T-cell (primary cell): ENCODE data around the gene SH3RF1. TPM values are rescaled to one million over a fixed set of nuclear protein-coding genes. Genes with fewer than 3 reads are reported as not detected.

Source experiments
- ATAC-seq, 4 experiments: fragments of 200-7000 bp in 3 of 4; fragments of 150-1000 bp in 1 of 4; cut with Tn5 transposase; replicated peaks in 1 of 4; 1 replicate in 3 of 4; 2 replicates in 1 of 4; pipeline ENCODE4 v1.10.0; 2021; ENCODE audit warnings: moderate library complexity in 3 of 4, mild to moderate bottlenecking in 2 of 4, moderate number of reproducible peaks in 1 of 4
- CTCF ChIA-PET, 2 donors: fragments of 300-600 bp; sonication (Branson Sonifier 250); formaldehyde crosslinking; loops; one replicate each; lab custom pipeline; 2022; ENCODE audit warnings: antibody characterized with exemption in 2 of 2; lab: Charles Lee
- POLR2A ChIA-PET, 2 donors: fragments of 300-600 bp; sonication (Branson Sonifier 250); formaldehyde crosslinking; loops; one replicate each; lab custom pipeline; 2022; ENCODE audit warnings: antibody characterized with exemption in 2 of 2; lab: Charles Lee
- DNase-seq, 35 experiments: peaks; one replicate each; pipeline versions ENCODE4 v3.0.0 to v3.0.0-alpha.2; 2013 to 2023
- H3K27ac ChIP-seq: one replicate; pipeline ENCODE4 v1.5.1; 2013; ENCODE audit warnings: low read length
- H3K27me3 ChIP-seq, 2 experiments: replicated peaks in 1 of 2; 1 replicate in 1 of 2; 2 replicates in 1 of 2; pipeline versions ENCODE4 v1.6.1 to v1.7.0; 2013; ENCODE audit warnings: low read length in 1 of 2, mixed read lengths in 1 of 2; ENCODE audit not compliant: control insufficient read depth in 2 of 2, insufficient read depth in 2 of 2; ENCODE audit errors: extremely low read depth in 1 of 2
- H3K36me3 ChIP-seq, 2 donors: 1 replicate in 1 of 2; 2 replicates in 1 of 2; pipeline versions ENCODE4 v1.6.1 to v1.7.0; 2013; ENCODE audit warnings: low read length in 1 of 2; ENCODE audit not compliant: control insufficient read depth in 2 of 2, insufficient read depth in 1 of 2; ENCODE audit errors: extremely low read depth in 1 of 2
- H3K4me1 ChIP-seq, 2 experiments: 1 replicate in 1 of 2; 2 replicates in 1 of 2; pipeline versions ENCODE4 v1.6.1 to v1.7.0; 2013; ENCODE audit warnings: low read length in 2 of 2, mixed read lengths in 1 of 2; ENCODE audit not compliant: insufficient read depth in 2 of 2, control insufficient read depth in 1 of 2; ENCODE audit errors: extremely low read depth in 1 of 2
- H3K4me3 ChIP-seq, 2 donors: 1 replicate in 1 of 2; 2 replicates in 1 of 2; pipeline versions ENCODE4 v1.5.1 to v1.7.0; 2013; ENCODE audit warnings: mild to moderate bottlenecking in 2 of 2, low read length in 1 of 2, moderate library complexity in 1 of 2; ENCODE audit not compliant: control insufficient read depth in 1 of 2; ENCODE audit errors: extremely low read depth in 1 of 2
- H3K9me3 ChIP-seq: 2 replicates; pipeline ENCODE4 v1.7.0; 2013
- H3K27ac Mint-ChIP-seq, 2 donors: one replicate each; pipeline ENCODE4 v1.8.0; 2020 to 2021; ENCODE audit warnings: mild to moderate bottlenecking in 2 of 2, mixed read lengths in 2 of 2
- H3K27me3 Mint-ChIP-seq, 2 donors: one replicate each; pipeline ENCODE4 v1.8.0; 2021 to 2022; ENCODE audit warnings: mixed read lengths in 2 of 2
- H3K36me3 Mint-ChIP-seq: one replicate; pipeline ENCODE4 v1.8.0; 2021; ENCODE audit warnings: mixed read lengths
- H3K4me1 Mint-ChIP-seq, 3 donors: one replicate each; pipeline ENCODE4 v1.8.0; 2020 to 2022; ENCODE audit warnings: mixed read lengths in 3 of 3, mild to moderate bottlenecking in 1 of 3
- H3K4me3 Mint-ChIP-seq, 3 donors: one replicate each; pipeline ENCODE4 v1.8.0; 2020 to 2022; ENCODE audit warnings: mild to moderate bottlenecking in 3 of 3, mixed read lengths in 3 of 3, moderate library complexity in 3 of 3
- H3K9me3 Mint-ChIP-seq, 3 donors: one replicate each; pipeline ENCODE4 v1.8.0; 2020 to 2022; ENCODE audit warnings: mixed read lengths in 3 of 3
- WGBS: methylation state at CpG from one replicate; pipeline ENCODE4 v1.1.5; 2013; ENCODE audit warnings: missing lambda C conversion rate; ENCODE audit not compliant: insufficient coverage; 5-methylcytosine and 5-hydroxymethylcytosine counted together
- total RNA-seq, 35 experiments: library from RNA in 6 of 35; stranded (reverse) in 6 of 35; fragments of 120-200 nt in 1 of 35; gene quantifications; one replicate each; pipeline versions ENCODE4 v1.2.1 to v1.2.4 and lab custom pipeline; 2013 to 2026

SH3RF1 gene
- total RNA-seq, 5 donors from 2014 or later (not counting 1 experiment from before 2014, with no cell fraction given), result 0.23 to 0.60 (median 0.27) TPM; not detected in 1

GRCh38 chr4:169160825-169161224 lies 109.9 kb downstream of the SH3RF1 start:
- no peak overlapping the region for H3K27ac Mint-ChIP-seq
- DNase-seq (no peak), ATAC-seq (no peak)
- H3K27ac ChIP-seq, result no peak overlapping the region
- H3K9me3 ChIP-seq, result no peaks in the 10 kb centered on the region
- no peaks in the 10 kb centered on the region for H3K4me1 ChIP-seq
- 80% methylated on average over 1 of the region's 3 CpGs for WGBS
- peaks cover 0 to 3% of the 10 kb centered on the region in 2 experiments for H3K27me3 ChIP-seq
- H3K4me1 Mint-ChIP-seq, result no peaks in the 10 kb centered on the region
- H3K9me3 Mint-ChIP-seq, result no peaks in the 10 kb centered on the region
- POLR2A ChIA-PET, result no interaction called here
- no peaks in the 10 kb centered on the region for H3K36me3 ChIP-seq
- no peak overlapping the region for H3K4me3 Mint-ChIP-seq
- no peak overlapping the region for H3K4me3 ChIP-seq
- peaks cover 0 to 4% of the 10 kb centered on the region in 2 donors for H3K27me3 Mint-ChIP-seq
- H3K36me3 Mint-ChIP-seq, result no peaks in the 10 kb centered on the region
- CTCF ChIA-PET, result interaction anchor here in 1 of 2 donors (0.5 kb wide), 1 partner anchor 22 kb away, joined by 5 read pairs; no protein-coding TSS in a partner anchor

- Histone ChIP-seq H3K27ac (no peak overlapping the region), H3K4me3 (no peak overlapping the region), H3K36me3 (no peaks in the 10 kb centered on the region), H3K27me3 (peaks cover 0 to 3% of the 10 kb centered on the region in 2 experiments), H3K4me1 (no peaks in the 10 kb centered on the region), H3K9me3 (no peaks in the 10 kb centered on the region)
- H3K36me3 Mint-ChIP-seq, result no peaks in the 10 kb centered on the region
- H3K4me3 Mint-ChIP-seq, result no peak overlapping the region
- no peak overlapping the region for H3K27ac Mint-ChIP-seq
- no peak for ATAC-seq
- H3K27me3 Mint-ChIP-seq, result peaks cover 0 to 4% of the 10 kb centered on the region in 2 donors
- no peaks in the 10 kb centered on the region for H3K4me1 Mint-ChIP-seq
- ChIA-PET POLR2A (no interaction called here), CTCF (no interaction called here)
- 81% methylated on average over 2 of the region's 3 CpGs for WGBS
- H3K9me3 Mint-ChIP-seq, result no peaks in the 10 kb centered on the region
- DNase-seq, result no peak
Measured at GRCh38 chr4:169159624-169160171, 111.1 kb downstream of the SH3RF1 start.

- CTCF ChIA-PET, result no interaction called here
- POLR2A ChIA-PET, result no interaction called here
- H3K36me3 ChIP-seq, result no peaks in the 10 kb centered on the region
- Mint-ChIP-seq H3K9me3 (no peaks in the 10 kb centered on the region), H3K36me3 (no peaks in the 10 kb centered on the region), H3K4me3 (no peak overlapping the region), H3K27me3 (peaks cover 0 to 2% of the 10 kb centered on the region in 2 donors), H3K4me1 (no peaks in the 10 kb centered on the region), H3K27ac (no peak overlapping the region)
- peaks cover 0 to 3% of the 10 kb centered on the region in 2 experiments for H3K27me3 ChIP-seq
- no peaks in the 10 kb centered on the region for H3K4me1 ChIP-seq
- H3K27ac ChIP-seq, result no peak overlapping the region
- WGBS, result 92% methylated on average over 1 of the region's 2 CpGs
- H3K4me3 ChIP-seq, result no peak overlapping the region
- no peaks in the 10 kb centered on the region for H3K9me3 ChIP-seq
- DNase-seq (no peak), ATAC-seq (no peak)
Measured at GRCh38 chr4:169158861-169159260, 111.9 kb downstream of the SH3RF1 start.

DNA sequence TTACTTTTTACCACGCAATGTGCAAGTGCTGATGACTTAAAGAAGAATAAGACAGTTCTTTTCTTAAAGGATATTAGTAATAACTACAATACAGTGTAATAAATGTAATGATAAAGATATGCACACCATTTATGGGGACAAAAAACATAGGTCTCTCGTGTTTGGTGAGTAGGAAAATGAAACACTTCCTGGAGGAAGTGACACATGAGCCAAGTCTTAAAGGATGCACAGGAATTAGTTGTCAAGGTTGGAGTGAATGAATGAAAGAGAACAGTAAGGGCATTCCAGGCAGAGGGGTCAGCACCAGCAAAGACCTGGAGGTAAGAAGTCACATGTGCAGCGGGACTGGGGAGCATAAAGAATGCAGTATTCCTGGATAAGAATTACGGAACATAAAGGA lies 112.7 kb downstream of the SH3RF1 start:
- H3K27me3 Mint-ChIP-seq, result peaks cover 0 to 2% of the 10 kb centered on the region in 2 donors

DNA sequence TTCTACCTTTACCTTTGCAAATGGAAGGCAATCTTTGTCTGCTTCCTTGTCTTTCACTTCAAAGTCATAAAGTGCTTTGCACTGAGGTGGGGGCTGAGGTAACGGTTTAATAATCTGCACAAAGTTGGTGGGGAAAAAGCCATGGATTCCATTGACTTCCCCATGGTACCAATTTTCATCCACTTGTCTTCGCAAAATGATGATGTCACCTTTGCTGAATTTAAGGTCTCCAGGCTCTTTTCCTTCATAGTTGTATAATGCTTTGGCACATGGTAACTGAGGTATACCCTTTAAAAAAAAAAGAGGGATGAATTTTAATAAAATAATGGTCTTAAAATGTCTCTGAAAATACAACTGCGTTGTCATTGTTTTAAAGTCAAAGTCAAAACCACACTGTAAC lies 114.4 kb downstream of the SH3RF1 start:
- no peak overlapping the region for H3K27ac Mint-ChIP-seq
- Histone ChIP-seq H3K36me3 (no peaks in the 10 kb centered on the region), H3K9me3 (no peaks in the 10 kb centered on the region), H3K27me3 (no peaks in the 10 kb centered on the region), H3K27ac (no peak overlapping the region), H3K4me1 (no peaks in the 10 kb centered on the region), H3K4me3 (no peak overlapping the region)
- no peak overlapping the region for H3K4me3 Mint-ChIP-seq
- ATAC-seq, result no peak
- no peaks in the 10 kb centered on the region for H3K4me1 Mint-ChIP-seq
- no peaks in the 10 kb centered on the region for H3K36me3 Mint-ChIP-seq
- POLR2A ChIA-PET, result no interaction called here
- no peak for DNase-seq
- H3K27me3 Mint-ChIP-seq, result peaks cover 0 to 2% of the 10 kb centered on the region in 2 donors
- WGBS, result no CpG with 5 or more reads among the region's 3 CpGs
- no peaks in the 10 kb centered on the region for H3K9me3 Mint-ChIP-seq
- CTCF ChIA-PET, result no interaction called here

More for the DNA sequence above, 112.7 kb downstream of the SH3RF1 start:
- ATAC-seq (no peak), DNase-seq (no peak)
- Histone ChIP-seq H3K27ac (no peak overlapping the region), H3K4me3 (no peak overlapping the region), H3K36me3 (no peaks in the 10 kb centered on the region), H3K27me3 (peaks cover 0 to 3% of the 10 kb centered on the region in 2 experiments), H3K4me1 (no peaks in the 10 kb centered on the region), H3K9me3 (no peaks in the 10 kb centered on the region)
- ChIA-PET POLR2A (no interaction called here), CTCF (no interaction called here)
- H3K4me1 Mint-ChIP-seq, result no peaks in the 10 kb centered on the region
- 72% methylated on average over 3 of the region's 4 CpGs for WGBS
- H3K9me3 Mint-ChIP-seq, result no peaks in the 10 kb centered on the region
- no peak overlapping the region for H3K4me3 Mint-ChIP-seq
- H3K27ac Mint-ChIP-seq, result no peak overlapping the region
- no peaks in the 10 kb centered on the region for H3K36me3 Mint-ChIP-seq

DNA sequence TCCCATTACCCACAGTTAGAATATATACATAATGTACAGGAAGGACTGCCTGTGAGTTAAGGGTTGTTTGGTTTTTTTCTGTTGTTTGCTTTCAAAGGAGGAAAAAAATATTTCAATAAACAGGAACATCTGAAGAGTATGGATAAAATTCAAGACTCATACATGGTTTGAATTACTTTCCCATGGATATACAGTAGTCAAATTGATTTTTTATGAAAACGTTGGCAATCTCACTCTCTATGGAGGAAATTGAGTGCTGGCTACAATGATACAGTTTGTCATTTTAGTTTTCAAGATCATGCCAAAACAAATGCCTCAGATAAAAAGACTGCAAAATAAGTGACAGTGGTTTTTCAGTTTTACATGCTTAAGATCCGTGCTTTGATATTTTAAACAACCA lies 116.6 kb downstream of the SH3RF1 start:
- WGBS, result 100% methylated on average over 1 of the region's 2 CpGs

More for the DNA sequence above, 116.6 kb downstream of the SH3RF1 start:
- no peak overlapping the region for H3K4me3 ChIP-seq
- CTCF ChIA-PET, result no interaction called here
- H3K4me1 ChIP-seq, result no peaks in the 10 kb centered on the region
- H3K27me3 Mint-ChIP-seq, result peaks cover 0 to 2% of the 10 kb centered on the region in 2 donors
- no peak overlapping the region for H3K4me3 Mint-ChIP-seq
- no peaks in the 10 kb centered on the region for H3K4me1 Mint-ChIP-seq
- no peak overlapping the region for H3K27ac ChIP-seq
- no peaks in the 10 kb centered on the region for H3K27me3 ChIP-seq
- no peak for ATAC-seq
- POLR2A ChIA-PET, result no interaction called here
- no peak overlapping the region for H3K27ac Mint-ChIP-seq
- H3K9me3 ChIP-seq, result no peaks in the 10 kb centered on the region
- DNase-seq, result no peak
- H3K9me3 Mint-ChIP-seq, result no peaks in the 10 kb centered on the region
- no peaks in the 10 kb centered on the region for H3K36me3 ChIP-seq
- no peaks in the 10 kb centered on the region for H3K36me3 Mint-ChIP-seq
